GM21528 (cell line): ENCODE data around the gene MARK4.
"Not testable (repeated sequence)": the region's sequence is repeated elsewhere in the genome, so short reads cannot be mapped to it uniquely, and the experiment has no call there.

Experiments used
- ATAC-seq: cut with Tn5 transposase; IDR thresholded peaks from one replicate; pipeline ENCODE4 v1.9.1; 2021; ENCODE audit warnings: mild to moderate bottlenecking, moderate library complexity; ENCODE audit not compliant: unreplicated experiment, low FRiP score

The MARK4 gene

GRCh38 chr19:45250832-45251451 is at the start of gene MARK4:
Gene MARK4 (plus strand): TSS chr19:45251271. CDS start chr19:45251589, 318 bp downstream.
- no peak for ATAC-seq

- no peak for ATAC-seq
Measured at GRCh38 chr19:45202637-45203036, 48.4 kb upstream of the MARK4 start.

GRCh38 chr19:45205810-45206209 is 45.3 kb upstream of the MARK4 start:
- no peak for ATAC-seq

GRCh38 chr19:45206328-45206727 is 44.7 kb upstream of the MARK4 start:
- no peak for ATAC-seq

GRCh38 chr19:45211751-45212381 is 39.2 kb upstream of the MARK4 start:
- no peak for ATAC-seq

- ATAC-seq = no peak
Measured at GRCh38 chr19:45213031-45213430, 38.0 kb upstream of the MARK4 start.

- ATAC-seq = no peak
Measured at GRCh38 chr19:45215391-45216191, 35.5 kb upstream of the MARK4 start.

- no peak for ATAC-seq
Measured at GRCh38 chr19:45216667-45217066, 34.4 kb upstream of the MARK4 start.

GRCh38 chr19:45217193-45217956 is 33.7 kb upstream of the MARK4 start:
- no peak for ATAC-seq

GRCh38 chr19:45217957-45218334 is 33.1 kb upstream of the MARK4 start:
- no peak for ATAC-seq

GRCh38 chr19:45218426-45218825 is 32.6 kb upstream of the MARK4 start:
- ATAC-seq = no peak

GRCh38 chr19:45218911-45219743 is 31.9 kb upstream of the MARK4 start:
- ATAC-seq = no peak

- no peak for ATAC-seq
Measured at GRCh38 chr19:45222724-45223123, 28.3 kb upstream of the MARK4 start.

GRCh38 chr19:45223879-45224278 is 27.2 kb upstream of the MARK4 start:
- ATAC-seq = no peak

GRCh38 chr19:45224645-45225044 is 26.4 kb upstream of the MARK4 start:
- no peak for ATAC-seq

GRCh38 chr19:45229056-45229455 is 22.0 kb upstream of the MARK4 start:
- not testable (repeated sequence) for ATAC-seq

- ATAC-seq = no peak
Measured at GRCh38 chr19:45231891-45232290, 19.2 kb upstream of the MARK4 start.

GRCh38 chr19:45234089-45234869 is 16.8 kb upstream of the MARK4 start:
- no peak for ATAC-seq

GRCh38 chr19:45235485-45235884 is 15.6 kb upstream of the MARK4 start:
- no peak for ATAC-seq
